ENCODE measurements around the gene SAMSN1.
"Not testable (repeated sequence)": the region's sequence is repeated elsewhere in the genome, so short reads cannot be mapped to it uniquely, and the experiment has no call there.

Gene SAMSN1

DNA sequence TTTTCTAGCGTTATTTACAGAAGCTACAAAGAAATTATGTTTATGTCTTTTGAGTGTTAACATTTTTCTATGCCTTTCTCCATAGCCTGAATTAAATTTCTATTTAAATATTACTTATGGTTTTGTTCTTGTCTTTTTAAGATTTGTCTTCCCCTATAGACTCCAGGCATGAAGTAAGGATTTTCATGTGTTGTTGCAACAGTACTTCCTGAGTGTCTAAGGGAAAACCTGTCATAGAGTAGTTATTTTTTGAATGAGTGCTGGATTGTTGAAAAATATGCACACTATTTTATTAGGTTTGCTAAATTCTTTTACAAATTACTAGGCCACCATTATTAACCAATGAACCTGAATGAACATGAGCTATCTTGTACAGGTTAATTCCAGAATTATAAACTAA, 27.1 kb downstream of the SAMSN1 start:
- no peaks in the 10 kb centered on the region for H3K4me1 ChIP-seq (ENCODE audit: control insufficient read depth, insufficient read depth, low read length)
- ChIA-PET POLR2A (interaction anchor here (0.5 kb wide), 1 partner anchor 82 kb away, joined by 5 read pairs; no protein-coding TSS in a partner anchor), CTCF (no interaction called here)
- no peak overlapping the region for H3K27ac ChIP-seq (ENCODE audit: extremely low read depth, low read depth, low read length)
- H3K9me3 ChIP-seq (ENCODE audit: control insufficient read depth, insufficient read depth, low read depth, low read length): no peaks in the 10 kb centered on the region
- H3K4me3 ChIP-seq (ENCODE audit: low read depth, low read length): no peak overlapping the region
- H3K36me3 ChIP-seq (ENCODE audit: control insufficient read depth in 2 of 2, insufficient read depth in 1 of 2, low read length in 2 of 2): no peaks in the 10 kb centered on the region
- no peak for TF ChIP-seq ZNF132 (tag by site-specific recombination; IDR thresholded peaks at IDR 0.05; ENCODE audit: borderline replicate concordance)
- no peak for TF ChIP-seq ZNF548 (tag by site-specific recombination; IDR thresholded peaks at IDR 0.05)
- TF ChIP-seq RBAK (tag by site-specific recombination; IDR thresholded peaks at IDR 0.05): no peak
- TF ChIP-seq MEIS1 (CRISPR knock-in tag; IDR thresholded peaks at IDR 0.05; ENCODE audit: borderline replicate concordance): no peak
- TF ChIP-seq ZNF530 (tag by site-specific recombination; IDR thresholded peaks at IDR 0.05; ENCODE audit: low read depth): no peak
- no peak for TF ChIP-seq ZNF555 (tag by site-specific recombination; conservative IDR thresholded peaks at IDR 0.05)

DNA sequence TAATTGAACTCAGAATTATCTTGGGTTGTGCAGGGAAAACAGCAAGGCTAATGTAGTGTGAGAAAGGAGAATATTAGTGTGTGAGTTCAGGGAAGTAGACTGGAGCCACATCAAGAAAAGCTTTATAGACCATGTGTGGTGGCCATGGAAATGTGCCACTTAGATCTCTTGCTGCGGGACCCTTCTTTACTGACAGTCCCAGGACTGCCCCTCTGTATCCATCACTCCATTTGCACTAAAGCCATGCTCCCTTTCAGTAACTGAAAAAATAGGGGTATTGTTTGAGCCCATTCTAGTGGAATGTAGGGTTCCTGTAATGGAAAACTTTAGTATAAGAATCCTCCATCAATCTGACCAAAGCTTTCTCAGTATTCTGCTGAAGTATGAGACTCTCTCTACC, 32.3 kb downstream of the SAMSN1 start:
- H3K27ac ChIP-seq (ENCODE audit: extremely low read depth, low read depth, low read length): no peak overlapping the region

DNA sequence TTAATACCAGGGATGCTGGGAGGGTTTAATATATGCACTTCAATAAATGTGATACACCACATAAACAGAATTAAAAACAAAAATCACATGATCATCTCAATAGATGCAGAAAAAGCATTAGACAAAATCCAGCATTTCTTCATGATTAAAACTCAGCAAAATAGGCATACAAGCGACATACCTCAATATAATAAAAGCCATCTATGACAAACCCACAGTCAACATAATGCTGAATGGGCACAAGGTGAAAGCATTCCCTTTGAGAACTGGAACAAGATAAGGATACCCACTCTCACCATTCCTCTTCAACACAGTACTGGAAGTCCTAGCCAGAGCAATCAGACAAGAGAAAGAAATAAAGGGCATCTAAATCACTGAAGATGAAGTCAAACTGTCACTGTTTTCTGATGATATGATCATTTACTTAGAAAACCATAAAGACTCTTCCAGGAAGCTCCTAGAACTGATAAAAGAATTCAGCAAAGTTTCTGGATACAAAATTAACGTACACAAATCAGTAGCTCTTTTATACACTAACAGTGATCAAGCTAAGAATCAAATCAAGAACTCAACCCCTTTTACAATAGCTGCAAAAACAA, 39.2 kb downstream of the SAMSN1 start:
- H3K4me3 ChIP-seq (ENCODE audit: low read depth, low read length); H3K9me3 ChIP-seq (ENCODE audit: control insufficient read depth, insufficient read depth, low read depth, low read length); POLR2A ChIA-PET; H3K4me1 ChIP-seq (ENCODE audit: control insufficient read depth, insufficient read depth, low read length); CTCF ChIA-PET; H3K27ac ChIP-seq (ENCODE audit: extremely low read depth, low read depth, low read length); H3K36me3 ChIP-seq (ENCODE audit: control insufficient read depth in 2 of 2, insufficient read depth in 1 of 2, low read length in 2 of 2): not testable (repeated sequence)

More for the DNA sequence above, 32.3 kb downstream of the SAMSN1 start:
- CTCF ChIA-PET: no interaction called here
- H3K36me3 ChIP-seq (ENCODE audit: control insufficient read depth in 2 of 2, insufficient read depth in 1 of 2, low read length in 2 of 2): no peaks in the 10 kb centered on the region
- H3K9me3 ChIP-seq (ENCODE audit: control insufficient read depth, insufficient read depth, low read depth, low read length): no peaks in the 10 kb centered on the region
- H3K4me1 ChIP-seq (ENCODE audit: control insufficient read depth, insufficient read depth, low read length): no peaks in the 10 kb centered on the region
- TF ChIP-seq ZNF248 (tag by site-specific recombination; IDR thresholded peaks at IDR 0.05): no peak
- no peak for TF ChIP-seq GFI1B (tag by site-specific recombination; IDR thresholded peaks at IDR 0.05)
- no peak for TF ChIP-seq BCL11B (tag by site-specific recombination; IDR thresholded peaks at IDR 0.05; ENCODE audit: low read depth)
- TF ChIP-seq ZNF624 (tag by site-specific recombination; IDR thresholded peaks at IDR 0.05): no peak
- no peak for TF ChIP-seq ZNF366 (tag by site-specific recombination; conservative IDR thresholded peaks at IDR 0.05)
- TF ChIP-seq WT1 (tag by site-specific recombination; IDR thresholded peaks at IDR 0.05): no peak
- TF ChIP-seq, protein P1, sequence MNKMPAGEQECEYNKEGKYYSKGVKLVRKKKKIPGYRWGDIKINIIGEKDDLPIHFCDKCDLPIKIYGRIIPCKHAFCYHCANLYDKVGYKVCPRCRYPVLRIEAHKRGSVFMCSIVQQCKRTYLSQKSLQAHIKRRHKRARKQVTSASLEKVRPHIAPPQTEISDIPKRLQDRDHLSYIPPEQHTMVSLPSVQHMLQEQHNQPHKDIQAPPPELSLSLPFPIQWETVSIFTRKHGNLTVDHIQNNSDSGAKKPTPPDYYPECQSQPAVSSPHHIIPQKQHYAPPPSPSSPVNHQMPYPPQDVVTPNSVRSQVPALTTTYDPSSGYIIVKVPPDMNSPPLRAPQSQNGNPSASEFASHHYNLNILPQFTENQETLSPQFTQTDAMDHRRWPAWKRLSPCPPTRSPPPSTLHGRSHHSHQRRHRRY (tag by site-specific recombination; IDR thresholded peaks at IDR 0.05): no peak
- no peak for TF ChIP-seq ZNF211 (tag by site-specific recombination; IDR thresholded peaks at IDR 0.05; ENCODE audit: low read depth)
- no peak for TF ChIP-seq SETDB1 (IDR thresholded peaks at IDR 0.05; ENCODE audit: insufficient read length, low read length)
- TF ChIP-seq, protein P2, sequence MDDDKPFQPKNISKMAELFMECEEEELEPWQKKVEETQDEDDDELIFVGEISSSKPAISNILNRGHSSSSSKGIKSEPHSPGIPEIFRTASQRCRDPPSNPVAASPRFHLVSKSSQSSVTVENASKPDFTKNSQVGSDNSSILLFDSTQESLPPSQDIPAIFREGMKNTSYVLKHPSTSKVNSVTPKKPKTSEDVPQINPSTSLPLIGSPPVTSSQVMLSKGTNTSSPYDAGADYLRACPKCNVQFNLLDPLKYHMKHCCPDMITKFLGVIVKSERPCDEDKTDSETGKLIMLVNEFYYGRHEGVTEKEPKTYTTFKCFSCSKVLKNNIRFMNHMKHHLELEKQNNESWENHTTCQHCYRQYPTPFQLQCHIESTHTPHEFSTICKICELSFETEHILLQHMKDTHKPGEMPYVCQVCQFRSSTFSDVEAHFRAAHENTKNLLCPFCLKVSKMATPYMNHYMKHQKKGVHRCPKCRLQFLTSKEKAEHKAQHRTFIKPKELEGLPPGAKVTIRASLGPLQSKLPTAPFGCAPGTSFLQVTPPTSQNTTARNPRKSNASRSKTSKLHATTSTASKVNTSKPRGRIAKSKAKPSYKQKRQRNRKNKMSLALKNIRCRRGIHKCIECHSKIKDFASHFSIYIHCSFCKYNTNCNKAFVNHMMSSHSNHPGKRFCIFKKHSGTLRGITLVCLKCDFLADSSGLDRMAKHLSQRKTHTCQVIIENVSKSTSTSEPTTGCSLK (tag by site-specific recombination; IDR thresholded peaks at IDR 0.05): no peak
- TF ChIP-seq ZNF112 (tag by site-specific recombination; IDR thresholded peaks at IDR 0.05): no peak
- TF ChIP-seq ZFHX2 (tag by site-specific recombination; conservative IDR thresholded peaks at IDR 0.05): no peak
- TF ChIP-seq, protein P3, sequence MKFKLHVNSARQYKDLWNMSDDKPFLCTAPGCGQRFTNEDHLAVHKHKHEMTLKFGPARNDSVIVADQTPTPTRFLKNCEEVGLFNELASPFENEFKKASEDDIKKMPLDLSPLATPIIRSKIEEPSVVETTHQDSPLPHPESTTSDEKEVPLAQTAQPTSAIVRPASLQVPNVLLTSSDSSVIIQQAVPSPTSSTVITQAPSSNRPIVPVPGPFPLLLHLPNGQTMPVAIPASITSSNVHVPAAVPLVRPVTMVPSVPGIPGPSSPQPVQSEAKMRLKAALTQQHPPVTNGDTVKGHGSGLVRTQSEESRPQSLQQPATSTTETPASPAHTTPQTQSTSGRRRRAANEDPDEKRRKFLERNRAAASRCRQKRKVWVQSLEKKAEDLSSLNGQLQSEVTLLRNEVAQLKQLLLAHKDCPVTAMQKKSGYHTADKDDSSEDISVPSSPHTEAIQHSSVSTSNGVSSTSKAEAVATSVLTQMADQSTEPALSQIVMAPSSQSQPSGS (tag by site-specific recombination; IDR thresholded peaks at IDR 0.05; ENCODE audit: low read depth): no peak
- POLR2A ChIA-PET: no interaction called here
- no peak overlapping the region for H3K4me3 ChIP-seq (ENCODE audit: low read depth, low read length)
